ENCODE data around the gene NFE2.

Gene NFE2

DNA sequence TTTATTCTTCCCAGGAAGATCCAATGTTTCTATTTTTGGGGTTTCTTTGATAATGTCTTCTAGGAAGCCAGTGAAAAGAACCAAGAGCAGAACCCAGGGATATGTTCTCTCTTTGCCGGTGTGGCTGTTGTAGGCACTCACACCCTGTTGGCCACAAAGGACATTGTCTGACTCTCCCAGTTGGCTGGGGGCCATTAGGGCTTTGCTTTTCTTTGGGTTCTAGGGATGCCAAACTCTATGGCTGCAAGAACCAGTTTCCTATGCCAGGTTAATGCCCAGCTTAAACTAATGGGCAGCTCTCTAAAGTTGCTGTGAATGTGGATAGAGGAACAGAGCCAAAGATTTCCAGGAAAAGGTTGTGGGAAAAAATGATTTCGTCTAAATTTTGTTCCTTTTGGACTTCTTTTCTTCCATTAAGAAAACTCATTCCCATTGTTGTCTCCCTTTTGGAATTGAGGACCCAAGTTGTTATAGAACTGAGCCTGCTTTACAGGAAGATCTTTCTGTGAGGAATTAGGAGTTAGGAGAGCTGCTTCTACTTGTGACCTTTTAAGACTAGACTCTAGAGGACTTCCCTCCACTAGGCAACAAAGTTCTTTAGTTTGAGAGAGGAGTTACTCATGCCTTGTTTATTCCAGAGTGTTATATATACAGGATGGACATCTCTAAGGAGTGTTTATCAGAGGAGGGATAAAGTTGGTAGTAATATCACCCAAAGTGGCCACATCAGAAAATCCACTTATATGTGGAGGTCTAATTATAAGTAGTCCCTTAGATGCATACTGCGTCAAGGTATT is 37.2 kb upstream of the NFE2 start:
- TF ChIP-seq, protein P1, sequence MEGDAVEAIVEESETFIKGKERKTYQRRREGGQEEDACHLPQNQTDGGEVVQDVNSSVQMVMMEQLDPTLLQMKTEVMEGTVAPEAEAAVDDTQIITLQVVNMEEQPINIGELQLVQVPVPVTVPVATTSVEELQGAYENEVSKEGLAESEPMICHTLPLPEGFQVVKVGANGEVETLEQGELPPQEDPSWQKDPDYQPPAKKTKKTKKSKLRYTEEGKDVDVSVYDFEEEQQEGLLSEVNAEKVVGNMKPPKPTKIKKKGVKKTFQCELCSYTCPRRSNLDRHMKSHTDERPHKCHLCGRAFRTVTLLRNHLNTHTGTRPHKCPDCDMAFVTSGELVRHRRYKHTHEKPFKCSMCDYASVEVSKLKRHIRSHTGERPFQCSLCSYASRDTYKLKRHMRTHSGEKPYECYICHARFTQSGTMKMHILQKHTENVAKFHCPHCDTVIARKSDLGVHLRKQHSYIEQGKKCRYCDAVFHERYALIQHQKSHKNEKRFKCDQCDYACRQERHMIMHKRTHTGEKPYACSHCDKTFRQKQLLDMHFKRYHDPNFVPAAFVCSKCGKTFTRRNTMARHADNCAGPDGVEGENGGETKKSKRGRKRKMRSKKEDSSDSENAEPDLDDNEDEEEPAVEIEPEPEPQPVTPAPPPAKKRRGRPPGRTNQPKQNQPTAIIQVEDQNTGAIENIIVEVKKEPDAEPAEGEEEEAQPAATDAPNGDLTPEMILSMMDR (IDR thresholded peaks at IDR 0.05; ENCODE audit: low read depth, low read length, missing control alignments) = no peak
- H3K4me3 ChIP-seq (ENCODE audit: low read depth, low read length) = no peak overlapping the region
- no peak for DNase-seq (ENCODE audit: low read depth)

DNA sequence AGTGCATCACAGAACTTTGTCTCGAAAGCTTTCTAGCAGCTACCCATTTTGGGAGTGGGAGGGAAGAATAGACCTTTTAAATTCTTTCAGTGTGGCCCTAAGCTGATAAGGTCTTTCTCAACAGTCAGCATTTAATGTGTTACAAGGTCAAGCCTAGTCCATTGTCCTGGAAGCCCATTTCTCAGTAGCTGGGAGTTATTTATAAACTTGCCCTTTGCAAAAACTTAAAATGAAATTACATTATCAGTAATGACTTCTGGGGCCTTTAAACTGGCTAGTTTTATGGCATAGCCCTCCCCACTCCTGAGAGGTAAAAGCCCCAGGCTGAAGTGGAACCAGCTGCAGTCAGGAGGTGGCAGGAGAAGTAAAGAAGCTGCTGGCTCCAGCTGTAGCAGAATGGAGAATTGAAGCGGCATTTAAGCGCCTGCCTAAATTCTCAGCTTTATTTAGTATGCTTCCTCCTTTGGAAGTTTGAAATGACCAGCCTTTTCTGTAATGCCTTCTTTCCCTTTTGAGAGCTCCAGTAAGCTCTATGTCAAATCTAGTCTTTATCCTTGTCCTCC is 36.5 kb upstream of the NFE2 start:
- DNase-seq (ENCODE audit: low read depth) = no peak
- TF ChIP-seq, protein P1 (IDR thresholded peaks at IDR 0.05; ENCODE audit: low read depth, low read length, missing control alignments) = no peak
- H3K4me3 ChIP-seq (ENCODE audit: low read depth, low read length) = no peak overlapping the region

DNA sequence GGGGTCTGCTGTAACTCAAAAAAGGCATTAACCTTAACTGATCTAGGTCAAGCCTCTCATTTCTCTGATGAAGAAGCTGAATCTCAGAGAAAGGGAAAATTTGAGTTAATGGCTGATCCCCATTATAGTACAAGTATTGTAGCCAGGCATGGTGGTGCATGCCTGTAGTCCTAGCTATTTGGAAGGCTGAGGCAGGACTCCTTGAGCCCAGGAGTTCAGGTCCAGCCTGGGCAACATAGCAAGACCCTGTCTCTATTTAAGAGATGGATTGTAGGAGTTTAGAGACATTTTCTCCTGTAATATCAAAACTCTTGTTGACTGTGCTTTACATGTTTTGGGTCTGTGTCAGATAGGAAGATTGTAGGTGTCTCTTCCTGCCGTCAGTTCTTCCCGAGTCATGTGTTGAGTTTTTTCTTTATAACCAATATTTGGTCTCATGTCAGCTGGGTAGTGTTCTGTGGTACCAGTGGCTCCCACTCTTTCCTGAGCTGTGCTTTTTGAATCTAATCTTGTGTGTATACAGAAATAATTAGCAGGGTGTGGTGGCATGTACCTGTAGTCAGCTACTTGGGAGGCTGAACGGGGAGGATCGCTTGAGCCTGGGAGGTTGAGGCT is 32.7 kb upstream of the NFE2 start:
- no peak overlapping the region for H3K4me3 ChIP-seq (ENCODE audit: low read depth, low read length)
- DNase-seq (ENCODE audit: low read depth) = no peak
- TF ChIP-seq, protein P1 (IDR thresholded peaks at IDR 0.05; ENCODE audit: low read depth, low read length, missing control alignments) = no peak

DNA sequence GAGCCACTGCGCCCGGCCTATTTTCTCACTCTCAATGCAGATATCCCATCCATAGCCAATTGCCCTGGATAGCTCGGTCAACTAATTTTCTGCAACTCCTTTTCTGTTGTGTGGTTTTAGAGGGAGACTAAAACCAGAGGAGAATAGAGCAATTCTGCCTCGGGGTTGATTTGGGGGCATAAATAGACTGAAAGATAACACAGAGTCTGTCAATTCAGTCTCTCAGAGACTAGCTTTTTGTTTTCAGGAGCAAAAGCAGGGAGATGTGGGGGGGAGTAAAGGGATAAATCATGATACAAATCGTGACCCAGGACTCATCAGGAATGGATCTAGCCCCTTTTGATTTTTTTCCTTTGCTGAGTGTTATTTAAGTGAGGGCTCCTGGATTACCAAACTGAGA is 30.6 kb upstream of the NFE2 start:
- DNase-seq (ENCODE audit: low read depth) = no peak

DNA sequence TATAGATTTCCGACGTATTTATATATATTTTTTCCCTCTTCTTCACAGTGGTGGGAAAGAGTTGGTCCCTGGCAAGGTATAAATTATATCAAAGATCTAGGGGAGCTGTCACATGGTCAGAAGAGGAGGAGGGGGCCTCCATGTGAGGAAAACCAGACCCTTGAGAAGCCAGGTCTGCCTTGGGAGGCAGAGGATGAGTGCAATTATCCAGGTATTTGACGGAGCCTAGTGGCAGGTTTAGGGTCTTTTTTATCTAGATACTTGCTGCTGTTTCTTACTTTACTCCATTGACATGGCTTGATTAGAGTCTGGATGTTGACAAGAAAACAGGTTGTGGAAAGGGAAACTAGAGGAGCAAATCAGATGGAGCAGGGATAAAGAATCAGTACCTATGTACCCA is 29.6 kb upstream of the NFE2 start:
- DNase-seq (ENCODE audit: low read depth) = no peak
- H3K4me3 ChIP-seq (ENCODE audit: low read depth, low read length) = no peak overlapping the region
- TF ChIP-seq, protein P1 (IDR thresholded peaks at IDR 0.05; ENCODE audit: low read depth, low read length, missing control alignments) = no peak

More for the DNA sequence above, 30.6 kb upstream of the NFE2 start:
- no peak overlapping the region for H3K4me3 ChIP-seq (ENCODE audit: low read depth, low read length)
- TF ChIP-seq, protein P1 (IDR thresholded peaks at IDR 0.05; ENCODE audit: low read depth, low read length, missing control alignments) = no peak

DNA sequence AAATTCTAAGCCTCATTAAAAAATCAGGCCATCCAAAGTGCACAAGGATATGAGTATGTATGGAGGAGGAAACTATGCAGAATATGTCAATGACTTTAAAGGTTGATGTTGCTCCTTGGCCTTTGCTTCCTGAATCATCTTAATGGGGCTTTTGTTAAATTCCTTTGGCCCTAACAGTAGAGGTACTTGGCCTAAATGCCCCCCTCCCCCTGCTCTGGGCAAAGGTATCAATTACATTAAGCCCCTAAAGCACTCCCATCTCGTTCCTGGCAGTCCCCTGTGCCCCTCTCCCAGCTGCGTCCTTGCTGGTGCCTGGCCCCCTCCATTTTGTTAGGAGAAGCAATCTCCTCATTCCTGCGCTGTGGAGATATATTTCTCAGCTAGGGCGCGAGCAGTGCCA is 28.9 kb upstream of the NFE2 start:
- no peak overlapping the region for H3K4me3 ChIP-seq (ENCODE audit: low read depth, low read length)
- no peak for DNase-seq (ENCODE audit: low read depth)
- TF ChIP-seq, protein P1 (IDR thresholded peaks at IDR 0.05; ENCODE audit: low read depth, low read length, missing control alignments) = no peak
